ENCODE results near the gene NDE1. TPM values are rescaled to one million over a fixed set of nuclear protein-coding genes. Genes with fewer than 3 reads are reported as not detected.

Gene NDE1
- total and polyA plus RNA-seq, 2 of the 8 experiments (the other 6 are each of a cell fraction or from before 2014, with no cell fraction given): 13.3 to 41.3 TPM

DNA sequence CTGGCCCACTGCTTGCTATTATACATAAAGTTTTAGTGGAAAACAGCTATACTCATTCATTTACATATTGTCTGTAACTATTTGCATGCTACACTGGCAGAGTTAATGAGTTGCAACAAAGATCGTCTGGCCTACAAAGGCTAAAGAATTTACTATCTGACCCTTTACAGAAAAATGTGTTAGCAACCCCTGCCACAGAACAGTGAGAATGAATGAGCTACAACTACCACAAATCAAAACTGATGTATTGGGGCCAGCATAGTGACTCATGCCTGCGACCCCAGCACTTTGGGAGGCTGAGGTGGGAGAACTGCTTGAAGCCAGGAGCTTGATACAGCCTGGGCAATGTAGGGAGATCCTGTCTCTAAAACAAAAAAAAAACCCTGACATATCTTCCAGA lies 114.1 kb downstream of the NDE1 start:
- no peak for FAIRE-seq
- POLR2A ChIA-PET (ENCODE audit: partially characterized antibody): interaction anchor here (0.6 to 1.0 kb wide), 2 partner anchors 46 to 410 kb away, joined by 3 read pairs; no protein-coding TSS in a partner anchor
- no peaks in the 10 kb centered on the region for H3K9me3 ChIP-seq (ENCODE audit: insufficient read depth in 2 of 2, low read depth in 1 of 2, low read length in 1 of 2)

More for the DNA sequence above, 114.1 kb downstream of the NDE1 start:
- Histone ChIP-seq H4K8ac (ENCODE audit: extremely low read depth, insufficient read depth, low read length) (no peak overlapping the region), H3K4ac (replicated peaks; ENCODE audit: insufficient read length, low read depth, low read length) (no peak overlapping the region), H3K4me1 (replicated peaks in 1 of 4; ENCODE audit: control insufficient read depth in 3 of 4, insufficient read depth in 4 of 4, low read length in 3 of 4) (0 out of 7 replicates have a peak, but pooled peaks cover 0 to 1% (median 0%) of the 10 kb centered on the region in 4 experiments), H4K91ac (replicated peaks; ENCODE audit: insufficient read length, low read length) (no peak overlapping the region), H3K18ac (ENCODE audit: extremely low read depth, low read length) (no peak overlapping the region), H3K23me2 (ENCODE audit: low read depth, low read length) (peaks cover 12% of the 10 kb centered on the region; the same call in 1 of the 2 replicates), H3K23ac (ENCODE audit: insufficient read length) (no peak overlapping the region), H3K36me3 (ENCODE audit: control insufficient read depth in 2 of 4, insufficient read depth in 4 of 4, low read length in 3 of 4) (no peaks in the 10 kb centered on the region), H3K4me2 (ENCODE audit: insufficient read depth in 1 of 2, low read depth in 2 of 2, low read length in 2 of 2) (no peak overlapping the region), H3K9ac (replicated peaks in 1 of 4; ENCODE audit: extremely low read depth in 1 of 4, low read depth in 3 of 4, low read length in 3 of 4) (no peak overlapping the region), H2AFZ (ENCODE audit: low read length) (no peak overlapping the region), H3K27me3 (replicated peaks in 1 of 4; ENCODE audit: control insufficient read depth in 3 of 4, extremely low read depth in 1 of 4, insufficient read depth in 3 of 4, low read length in 3 of 4) (no peaks in the 10 kb centered on the region), H2AK5ac (ENCODE audit: low read depth, low read length) (no peak overlapping the region), H3K79me1 (ENCODE audit: low read depth, low read length) (no peaks in the 10 kb centered on the region), H2BK12ac (ENCODE audit: low read depth, low read length) (no peak overlapping the region), H2BK15ac (ENCODE audit: low read length) (no peak overlapping the region), H2BK5ac (ENCODE audit: low read depth, low read length) (no peak overlapping the region), H2BK20ac (ENCODE audit: low read length) (no peak overlapping the region), H3K27ac (ENCODE audit: low read depth, low read length) (no peak overlapping the region), H4K5ac (ENCODE audit: insufficient read length, low read depth, low read length) (no peak overlapping the region), H4K20me1 (replicated peaks in 1 of 2; ENCODE audit: control insufficient read depth in 1 of 2, insufficient read depth in 2 of 2, low read length in 2 of 2) (peaks cover 0 to 2% of the 10 kb centered on the region in 2 experiments), H3K14ac (ENCODE audit: insufficient read length) (no peak overlapping the region), H3K4me3 (ENCODE audit: extremely low read depth in 1 of 4, insufficient read depth in 2 of 4, low read depth in 3 of 4, low read length in 4 of 4) (no peak overlapping the region), H3K56ac (replicated peaks; ENCODE audit: insufficient read length, low read depth, low read length) (no peak overlapping the region), H2BK120ac (replicated peaks; ENCODE audit: low read depth, low read length) (no peak overlapping the region), H3K79me2 (ENCODE audit: control insufficient read depth in 1 of 2, insufficient read depth in 2 of 2, low read length in 2 of 2) (no peaks in the 10 kb centered on the region)
- CTCF ChIA-PET (ENCODE audit: partially characterized antibody): interaction anchor here (0.7 to 2.0 kb wide), 6 partner anchors 9 to 428 kb away, joined by 3 to 7 read pairs (median 3); no protein-coding TSS in a partner anchor
- DNase-seq (ENCODE audit: low read depth in 1 of 2, low spot score in 2 of 2): no peak
- TF ChIP-seq KDM5A (IDR thresholded peaks at IDR 0.05; ENCODE audit: low read length) (no peak), SAP30 (IDR thresholded peaks at IDR 0.05; ENCODE audit: insufficient read depth, insufficient replicate concordance, low read length) (no peak), KDM1A (IDR thresholded peaks at IDR 0.05; ENCODE audit: borderline replicate concordance, low read length) (no peak), SIN3A (conservative IDR thresholded peaks at IDR 0.05 in 1 of 2, IDR thresholded peaks at IDR 0.05 in 1 of 2; ENCODE audit: low read depth in 1 of 2, low read length in 2 of 2) (no peak), BRCA1 (IDR thresholded peaks at IDR 0.05; ENCODE audit: low read depth, low read length) (no peak)
- WGBS, 2 experiments (ENCODE audit: extremely low coverage in 1 of 2, insufficient coverage in 1 of 2, insufficient read length in 1 of 2, insufficient replicate concordance in 2 of 2, low coverage in 1 of 2, low lambda C conversion rate in 2 of 2, missing lambda C conversion rate in 1 of 2): 80% methylated on average over 2 of the region's 2 CpGs; no CpG with 5 or more reads in 1 of the 2 experiments

Measured in H1 (cell line).